Activated gamma-delta T cell (primary cell): ENCODE data around the gene DUSP12.
"Not testable (repeated sequence)": the region's sequence is repeated elsewhere in the genome, so short reads cannot be mapped to it uniquely, and the experiment has no call there.

Source experiments
- DNase-seq: peaks from one replicate; lab custom pipeline; 2025; lab: John Stamatoyannopoulos, UW
- total RNA-seq, 2 donors: gene quantifications; one replicate each; lab custom pipeline; 2026; lab: John Stamatoyannopoulos, UW

DUSP12 gene
- 35.1 to 39.7 reads per million in 2 donors for total RNA-seq

DNA sequence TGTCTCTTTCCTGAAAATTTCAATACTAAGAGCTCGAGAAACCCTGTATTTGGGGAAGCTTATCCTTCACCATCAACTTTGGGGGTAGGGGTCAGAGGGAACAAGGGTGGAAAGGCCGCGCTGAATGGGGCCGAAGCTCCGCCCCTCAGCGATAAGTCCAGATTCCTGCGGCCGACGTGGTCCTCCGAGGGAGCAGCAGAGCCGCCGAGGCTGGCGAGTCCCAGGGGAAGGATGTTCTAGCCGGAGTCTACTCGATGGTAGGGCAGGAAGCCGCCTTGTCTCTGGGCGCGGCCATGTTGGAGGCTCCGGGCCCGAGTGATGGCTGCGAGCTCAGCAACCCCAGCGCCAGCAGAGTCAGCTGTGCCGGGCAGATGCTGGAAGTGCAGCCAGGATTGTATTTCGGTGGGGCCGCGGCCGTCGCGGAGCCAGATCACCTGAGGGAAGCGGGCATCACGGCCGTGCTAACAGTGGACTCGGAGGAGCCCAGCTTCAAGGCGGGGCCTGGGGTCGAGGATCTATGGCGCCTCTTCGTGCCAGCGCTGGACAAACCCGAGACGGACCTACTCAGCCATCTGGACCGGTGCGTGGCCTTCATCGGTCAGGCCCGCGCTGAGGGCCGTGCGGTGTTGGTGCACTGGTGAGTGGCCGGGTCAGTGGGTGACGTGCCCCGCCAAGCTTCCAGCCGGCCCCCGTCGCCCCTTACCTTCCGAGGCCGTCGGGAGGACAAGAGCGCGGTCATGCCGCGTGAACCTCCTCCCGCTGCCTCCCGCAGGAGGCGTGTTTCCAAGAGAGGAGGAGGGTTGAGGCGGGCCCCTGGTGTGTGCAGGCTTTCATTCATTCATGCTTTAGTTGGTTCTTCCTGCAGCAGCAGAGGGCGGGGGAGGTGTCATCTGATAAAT is at the start of gene DUSP12:
Gene DUSP12 (plus strand): TSS at position 278 of the 899 bp plus-strand sequence. CDS start 16 bp downstream, at position 294.
- peak; percentile 64 for DNase-seq

DNA sequence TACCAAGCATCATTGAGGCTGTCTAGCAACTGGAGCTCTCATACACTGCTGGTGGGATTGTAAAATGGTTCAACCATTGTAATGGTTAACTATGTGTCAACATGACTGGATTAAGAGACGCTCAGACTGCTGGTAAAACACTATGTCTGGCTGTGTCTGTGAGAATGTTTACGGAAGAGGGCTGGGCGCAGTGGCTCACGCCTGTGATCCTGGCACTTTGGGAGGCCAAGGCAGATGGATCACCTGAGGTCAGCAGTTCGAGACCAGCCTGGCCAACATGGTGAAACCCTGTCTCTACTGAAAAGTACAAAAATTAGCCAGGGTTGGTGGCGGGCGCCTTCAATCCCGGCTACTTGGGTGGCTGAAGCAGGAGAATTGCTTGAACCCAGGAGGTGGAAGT is 47.3 kb upstream of the DUSP12 start:
- DNase-seq, result no peak

DNA sequence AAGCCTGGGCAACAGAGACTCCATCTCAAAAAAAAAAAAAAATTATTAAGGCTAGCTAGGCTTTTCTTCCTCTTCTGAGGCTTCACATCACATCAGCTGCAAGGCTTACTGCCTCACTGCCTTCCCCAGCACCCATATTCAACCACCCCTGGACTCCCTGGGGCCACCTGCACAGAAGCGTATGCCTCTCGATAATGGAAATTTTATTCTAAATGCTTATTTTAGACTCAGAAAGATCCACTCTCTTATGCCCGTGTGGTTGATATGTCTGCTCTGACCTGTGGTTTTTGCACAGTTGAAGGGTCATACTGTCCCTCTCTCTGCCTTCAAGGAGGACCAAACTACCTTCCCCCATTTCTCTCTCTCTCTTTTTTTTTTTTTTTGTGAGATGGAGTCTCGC is 44.0 kb upstream of the DUSP12 start:
- DNase-seq, result no peak

GRCh38 chr1:161706113-161706481 is 43.5 kb upstream of the DUSP12 start:
- DNase-seq, result no peak

GRCh38 chr1:161706482-161707347 is 42.9 kb upstream of the DUSP12 start, which contains the start of gene FCRLA:
FCRLA (plus strand) TSS chr1:161707229; CDS start chr1:161707265, 36 bp downstream.
- DNase-seq, result no peak

- DNase-seq, result no peak
Measured at GRCh38 chr1:161707503-161707902, 42.1 kb upstream of the DUSP12 start.

GRCh38 chr1:161709373-161709772 is 40.2 kb upstream of the DUSP12 start:
- DNase-seq, result no peak

DNA sequence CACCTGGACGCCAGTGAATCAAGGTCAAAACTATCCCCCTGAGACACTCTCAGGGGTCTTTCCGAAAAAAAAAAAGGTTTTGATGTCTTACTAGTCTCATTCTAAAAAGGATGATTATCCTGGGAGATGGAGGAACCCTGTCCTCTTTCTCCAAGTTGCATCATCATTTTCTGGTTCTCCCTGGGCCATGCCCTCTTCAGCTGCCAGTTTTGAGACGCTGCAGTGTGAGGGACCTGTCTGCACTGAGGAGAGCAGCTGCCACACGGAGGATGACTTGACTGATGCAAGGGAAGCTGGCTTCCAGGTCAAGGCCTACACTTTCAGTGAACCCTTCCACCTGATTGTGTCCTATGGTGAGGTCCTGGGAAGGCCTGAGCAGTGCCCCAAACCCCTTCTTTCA is 39.0 kb upstream of the DUSP12 start:
- DNase-seq, result no peak

DNA sequence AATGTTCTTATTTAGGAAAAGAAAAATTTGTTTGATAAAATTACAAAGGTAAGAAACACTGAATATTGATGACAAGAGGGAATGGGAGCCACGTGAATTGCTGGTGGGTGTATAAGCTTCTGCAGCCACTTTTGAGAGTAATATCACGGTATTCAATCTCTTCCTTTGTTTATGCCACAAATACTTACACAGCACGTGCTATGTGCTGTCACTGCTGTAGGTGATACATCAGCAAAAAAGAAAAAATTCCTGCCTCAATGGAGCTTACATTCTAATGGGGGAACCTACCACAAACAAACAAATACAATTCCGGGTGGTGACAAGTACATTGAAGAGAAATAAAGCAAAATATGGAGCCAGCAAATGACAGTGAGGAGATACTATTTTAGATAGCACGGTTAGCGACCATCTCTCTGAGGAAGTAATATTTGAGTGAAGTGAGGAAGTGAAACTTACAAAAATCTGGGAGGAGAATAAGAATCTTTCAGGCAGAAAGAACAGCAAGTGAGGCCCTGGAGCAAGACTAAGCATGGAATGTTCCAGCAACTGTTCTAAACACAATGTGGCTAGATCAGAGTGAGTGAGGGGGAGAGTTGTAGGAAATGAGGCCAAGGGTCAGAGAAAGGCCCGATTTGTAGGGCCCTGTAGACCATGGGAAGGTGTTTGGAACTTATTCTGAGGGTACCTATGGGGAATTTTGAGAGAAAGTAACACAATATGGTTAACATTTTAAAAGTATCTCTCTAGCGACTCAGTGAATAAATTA is 30.8 kb upstream of the DUSP12 start:
- no peak for DNase-seq

- DNase-seq, result no peak
Measured at GRCh38 chr1:161719325-161719611, 30.3 kb upstream of the DUSP12 start.

DNA sequence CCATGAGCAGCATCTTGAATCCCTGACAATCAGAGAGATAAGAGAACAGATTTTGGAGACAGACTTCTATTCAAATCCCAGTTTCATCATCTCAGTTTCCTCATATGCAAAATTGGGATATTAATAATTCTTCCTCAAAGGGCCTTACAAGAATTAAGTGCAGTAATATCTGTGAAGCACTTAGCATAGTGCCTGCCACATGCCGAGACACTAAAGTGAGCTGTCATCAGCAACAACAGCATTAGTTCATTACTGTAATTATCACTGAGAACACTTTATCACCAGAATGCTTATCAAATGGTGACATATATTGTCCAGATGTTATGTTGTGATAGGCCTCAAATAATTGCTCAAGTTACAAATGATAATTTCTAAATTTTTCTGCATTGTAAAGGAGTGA is 29.2 kb upstream of the DUSP12 start:
- DNase-seq, result no peak

DNA sequence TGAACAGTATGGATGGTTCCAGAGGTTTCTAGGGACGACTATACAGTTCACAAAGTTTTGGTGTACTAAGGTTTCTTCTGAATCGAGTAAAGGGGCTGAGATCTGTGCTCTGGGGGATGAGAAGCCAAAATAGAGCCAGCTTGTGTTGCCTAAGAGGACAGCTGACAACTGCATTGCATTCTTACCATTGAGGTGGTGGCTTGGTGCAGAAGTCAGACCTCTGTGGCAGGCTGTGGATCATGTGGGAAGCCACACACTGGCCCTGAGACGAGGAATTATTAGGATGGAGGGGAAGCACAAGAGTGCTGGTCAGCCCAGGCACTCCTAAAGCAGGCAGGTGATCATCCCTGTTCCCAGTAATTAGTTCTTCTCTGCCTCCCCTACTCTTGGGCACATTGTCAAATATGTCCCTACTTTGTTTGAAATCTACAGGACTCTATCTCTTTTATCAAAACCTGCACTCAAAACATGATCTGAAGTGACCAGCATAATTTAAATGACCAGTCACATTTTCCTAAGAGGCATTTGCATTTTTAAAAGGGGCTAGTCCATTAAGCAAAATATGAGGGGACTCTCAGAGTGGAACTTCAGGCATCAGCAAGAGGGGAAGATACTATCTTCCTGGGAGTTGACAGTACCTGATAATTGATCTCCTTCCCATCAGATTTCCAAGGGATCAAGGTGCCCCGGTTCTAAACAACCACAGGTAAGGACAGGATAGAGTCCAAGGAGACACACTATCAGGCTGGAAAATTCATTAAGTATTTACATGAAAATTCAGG is 28.4 kb upstream of the DUSP12 start, which contains the start of gene FCRLB:
Gene FCRLB (plus strand): TSS at position 589 of the 782 bp plus-strand sequence. CDS start 1,129 bp downstream, outside the sequence.
- DNase-seq, result no peak

- DNase-seq, result no peak
Measured at GRCh38 chr1:161721738-161722343, 27.7 kb upstream of the DUSP12 start.

- no peak for DNase-seq
Measured at GRCh38 chr1:161722406-161722805, 27.2 kb upstream of the DUSP12 start.

- no peak for DNase-seq
Measured at GRCh38 chr1:161723459-161724141, 26.0 kb upstream of the DUSP12 start.

GRCh38 chr1:161725258-161725907 is 24.2 kb upstream of the DUSP12 start:
- DNase-seq, result not testable (repeated sequence)

GRCh38 chr1:161725908-161726472 is 23.6 kb upstream of the DUSP12 start:
- peak; percentile 14 for DNase-seq

DNA sequence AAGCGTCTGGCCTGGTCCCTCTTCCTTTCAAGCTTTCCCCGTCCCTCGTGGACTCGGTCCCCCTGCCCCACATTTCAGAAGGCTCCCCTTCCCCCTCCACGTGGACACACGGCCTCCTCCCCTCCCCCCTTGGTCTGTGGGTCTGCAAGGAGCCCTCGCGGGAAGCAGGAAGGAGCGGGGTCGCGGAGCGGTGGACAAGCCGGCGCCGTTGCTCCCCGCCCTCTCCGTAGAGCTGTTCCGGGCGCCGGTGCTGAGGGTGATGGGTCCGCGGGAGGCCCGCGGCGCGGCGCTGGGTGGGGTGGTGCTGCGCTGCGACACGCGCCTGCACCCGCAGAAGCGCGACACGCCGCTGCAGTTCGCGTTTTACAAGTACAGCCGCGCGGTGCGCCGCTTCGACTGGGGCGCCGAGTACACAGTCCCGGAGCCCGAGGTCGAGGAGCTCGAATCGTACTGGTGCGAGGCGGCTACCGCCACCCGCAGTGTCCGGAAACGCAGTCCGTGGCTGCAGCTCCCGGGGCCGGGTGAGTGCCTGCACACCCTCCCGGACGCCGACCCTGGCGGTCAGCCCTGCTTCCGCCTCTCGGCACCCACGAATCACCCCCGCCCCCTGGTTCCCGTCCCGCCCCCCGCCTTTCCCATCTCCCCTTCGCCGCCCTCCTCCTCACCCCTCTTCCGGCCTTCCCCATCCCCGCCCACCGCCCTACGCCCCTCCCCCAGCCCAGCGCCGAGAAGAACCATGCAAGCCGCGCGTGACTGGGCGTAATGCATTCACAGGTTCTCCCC is 22.9 kb upstream of the DUSP12 start:
- peak; percentile 74 for DNase-seq
